WTC11 (cell line): ENCODE data around the gene CD93. TPM values are rescaled to one million over a fixed set of nuclear protein-coding genes. Genes with fewer than 3 reads are reported as not detected.

ENCODE experiments used
- ATAC-seq: fragments of 200-7000 bp; cut with Tn5 transposase; 2 replicates; pipeline ENCODE4 v1.10.0; 2021; ENCODE audit warnings: mild to moderate bottlenecking, moderate library complexity
- CTCF ChIA-PET: fragments of 300-600 bp; sonication (Branson Sonifier 250); formaldehyde crosslinking; loops from one replicate; lab custom pipeline; 2021; ENCODE audit warnings: antibody characterized with exemption; lab: Charles Lee
- POLR2A ChIA-PET: fragments of 350-600 bp; sonication (Branson Sonifier 250); formaldehyde crosslinking; loops from one replicate; lab custom pipeline; 2021; ENCODE audit warnings: antibody characterized with exemption; lab: Charles Lee
- DNase-seq: peaks from one replicate; pipeline ENCODE4 v3.0.0; 2021; ENCODE audit warnings: low spot score
- H3K27ac Mint-ChIP-seq: 2 replicates; pipeline ENCODE4 v1.8.0; 2021; ENCODE audit warnings: mixed read lengths
- H3K27me3 Mint-ChIP-seq: 2 replicates; pipeline ENCODE4 v1.8.0; 2021; ENCODE audit warnings: low read depth, mild to moderate bottlenecking, moderate library complexity, mixed read lengths
- H3K36me3 Mint-ChIP-seq: 2 replicates; pipeline ENCODE4 v1.8.0; 2021; ENCODE audit warnings: mixed read lengths
- H3K4me1 Mint-ChIP-seq: 2 replicates; pipeline ENCODE4 v1.8.0; 2022; ENCODE audit warnings: mixed read lengths
- H3K4me3 Mint-ChIP-seq: 2 replicates; pipeline ENCODE4 v1.8.0; 2021; ENCODE audit warnings: mild to moderate bottlenecking, moderate library complexity, mixed read lengths
- H3K9me3 Mint-ChIP-seq: 2 replicates; pipeline ENCODE4 v1.8.0; 2021; ENCODE audit warnings: mixed read lengths
- AFF4 ChIP-seq: sonication (generic); formaldehyde crosslinking; IDR thresholded peaks from 2 replicates; pipeline ENCODE4 v1.8.1; 2023; ENCODE audit warnings: mild to moderate bottlenecking, missing genetic modification reagents, borderline replicate concordance
- AR ChIP-seq: fragments of 250-450 bp; sonication (Bioruptor Pico); IDR thresholded peaks from 2 replicates; pipeline ENCODE4 v1.9.0; 2021; ENCODE audit warnings: mild to moderate bottlenecking
- ESRRA ChIP-seq: sonication (generic); formaldehyde crosslinking; IDR thresholded peaks from 2 replicates; pipeline ENCODE4 v1.8.1; 2022; ENCODE audit warnings: mild to moderate bottlenecking, missing genetic modification reagents, borderline replicate concordance
- ETV6 ChIP-seq: sonication (generic); formaldehyde crosslinking; IDR thresholded peaks from 2 replicates; pipeline ENCODE4 v1.8.1; 2022; ENCODE audit warnings: mild to moderate bottlenecking, missing genetic modification reagents
- HMGXB4 ChIP-seq: sonication (generic); formaldehyde crosslinking; IDR thresholded peaks from 2 replicates; pipeline ENCODE4 v1.8.1; 2023; ENCODE audit warnings: mild to moderate bottlenecking, moderate library complexity, missing genetic modification reagents
- JUN ChIP-seq: sonication (generic); formaldehyde crosslinking; IDR thresholded peaks from 2 replicates; pipeline ENCODE4 v1.8.0; 2023; ENCODE audit warnings: mild to moderate bottlenecking, missing genetic modification reagents
- MXD4 ChIP-seq: fragments of 250-450 bp; sonication (Bioruptor Pico); IDR thresholded peaks from 2 replicates; pipeline ENCODE4 v1.8.0; 2021; ENCODE audit warnings: mild to moderate bottlenecking, moderate library complexity, borderline replicate concordance
- NR2C2 ChIP-seq: sonication (generic); formaldehyde crosslinking; IDR thresholded peaks from 2 replicates; pipeline ENCODE4 v1.8.0; 2022; ENCODE audit warnings: mild to moderate bottlenecking, missing genetic modification reagents
- PREB ChIP-seq: sonication (generic); formaldehyde crosslinking; IDR thresholded peaks from 2 replicates; pipeline ENCODE4 v1.8.1; 2022; ENCODE audit warnings: mild to moderate bottlenecking, missing genetic modification reagents, moderate library complexity, borderline replicate concordance
- PRRX2 ChIP-seq: fragments of 250-450 bp; sonication (Bioruptor Pico); IDR thresholded peaks from 2 replicates; pipeline ENCODE4 v1.8.0; 2021; ENCODE audit warnings: mild to moderate bottlenecking
- TP53 ChIP-seq: sonication (generic); formaldehyde crosslinking; IDR thresholded peaks from 2 replicates; pipeline ENCODE4 v1.8.1; 2023; ENCODE audit warnings: mild to moderate bottlenecking, missing genetic modification reagents
- USF2 ChIP-seq: sonication (generic); formaldehyde crosslinking; IDR thresholded peaks from 2 replicates; pipeline ENCODE4 v1.8.1; 2023; ENCODE audit warnings: mild to moderate bottlenecking, missing genetic modification reagents, moderate library complexity
- ZNF281 ChIP-seq: sonication (generic); formaldehyde crosslinking; IDR thresholded peaks from 2 replicates; pipeline ENCODE4 v1.8.0; 2023; ENCODE audit warnings: mild to moderate bottlenecking, missing genetic modification reagents
- total RNA-seq: library from RNA; stranded (reverse); gene quantifications from 3 replicates; pipeline ENCODE4 v1.2.3, GENCODE V29; 2021

Gene CD93
- total RNA-seq, 1 experiment from 2014 or later: 0.09 TPM

GRCh38 chr20:23037017-23037481 is 49.1 kb downstream of the CD93 start:
- peaks cover 3% of the 10 kb centered on the region; the same call in 1 of the 2 replicates for H3K9me3 Mint-ChIP-seq
- POLR2A ChIA-PET: no interaction called here
- H3K27ac Mint-ChIP-seq: no peak overlapping the region
- DNase-seq (no peak), ATAC-seq (no peak)
- H3K36me3 Mint-ChIP-seq: no peaks in the 10 kb centered on the region; the same call in 1 of the 2 replicates
- peaks cover 26% of the 10 kb centered on the region for H3K4me1 Mint-ChIP-seq
- no peak for TF ChIP-seq PREB (CRISPR knock-in tag)
- no peak for TF ChIP-seq ESRRA (CRISPR knock-in tag)
- no peak for TF ChIP-seq ZNF281 (CRISPR knock-in tag)
- no peak for TF ChIP-seq NR2C2 (CRISPR knock-in tag)
- no peak for TF ChIP-seq ETV6
- TF ChIP-seq AR (CRISPR knock-in tag): no peak
- TF ChIP-seq USF2 (CRISPR knock-in tag): no peak
- no peak for TF ChIP-seq PRRX2 (CRISPR knock-in tag)
- no peak for TF ChIP-seq HMGXB4 (CRISPR knock-in tag)
- TF ChIP-seq AFF4 (CRISPR knock-in tag): no peak
- no peak for TF ChIP-seq JUN (CRISPR knock-in tag)
- TF ChIP-seq MXD4 (CRISPR knock-in tag): no peak
- no peak for TF ChIP-seq TP53
- CTCF ChIA-PET: interaction anchor here (1.2 to 1.4 kb wide), 2 partner anchors 12 to 14 kb away, joined by 3 to 4 read pairs; no protein-coding TSS in a partner anchor
- peak overlapping the region; percentile 16; the same call in 1 of the 2 replicates for H3K4me3 Mint-ChIP-seq
- H3K27me3 Mint-ChIP-seq: peaks cover 91% of the 10 kb centered on the region
